ENCODE data around the gene TSHB. TPM values are rescaled to one million over a fixed set of nuclear protein-coding genes. Genes with fewer than 3 reads are reported as not detected.

The TSHB gene
- total and polyA plus RNA-seq, 7 experiments from 2014 or later, result not detected

DNA sequence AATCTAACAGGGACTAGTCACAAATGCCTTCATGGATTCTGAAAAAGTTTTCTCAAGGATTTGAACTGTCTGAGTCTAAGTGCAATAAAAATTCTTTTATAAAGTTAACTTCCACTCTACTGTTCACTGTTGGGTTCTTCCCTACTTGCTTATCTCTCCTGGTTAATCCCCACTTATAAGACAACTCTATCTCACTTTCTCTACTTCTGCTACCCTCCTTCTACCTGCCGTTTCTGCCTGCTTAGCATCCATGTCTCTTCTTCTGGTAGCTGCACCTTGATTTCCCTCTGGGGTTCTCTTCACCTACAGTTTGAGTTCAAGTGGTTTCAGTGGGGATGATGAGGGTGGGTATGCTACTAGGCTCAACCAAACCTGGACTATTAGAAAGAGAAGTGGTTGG is 6.0 kb downstream of the TSHB start:
- H3K36me3 Mint-ChIP-seq, result no peaks in the 10 kb centered on the region
- H3K27ac Mint-ChIP-seq, result no peak overlapping the region
- H3K9me3 Mint-ChIP-seq, result no peaks in the 10 kb centered on the region
- no peak overlapping the region for H3K4me3 Mint-ChIP-seq
- no peak overlapping the region for H3K4me3 ChIP-seq (ENCODE audit: low read length)
- no peaks in the 10 kb centered on the region for H3K9me3 ChIP-seq (ENCODE audit: control insufficient read depth in 2 of 3, low read length in 3 of 3)
- no peaks in the 10 kb centered on the region for H3K36me3 ChIP-seq (ENCODE audit: control insufficient read depth in 2 of 3, insufficient read depth in 3 of 3, low read length in 3 of 3)
- no peaks in the 10 kb centered on the region for H3K27me3 ChIP-seq (ENCODE audit: control insufficient read depth in 2 of 2, insufficient read depth in 2 of 2, low read length in 2 of 2)
- intact Hi-C loops (cut with micrococcal nuclease), result no loop called here
- no peaks in the 10 kb centered on the region for H3K4me1 Mint-ChIP-seq
- ChIA-PET CTCF (no interaction called here), POLR2A (no interaction called here)
- no peak for ATAC-seq
- peaks cover 0 to 16% (median 0%) of the 10 kb centered on the region in 5 donors for H3K27me3 Mint-ChIP-seq
- no peak overlapping the region for H3K27ac ChIP-seq (ENCODE audit: low read depth, low read length)
- no peak for DNase-seq
- H3K4me1 ChIP-seq (ENCODE audit: control insufficient read depth in 2 of 2, insufficient read depth in 2 of 2, low read length in 2 of 2), result no peaks in the 10 kb centered on the region

DNA sequence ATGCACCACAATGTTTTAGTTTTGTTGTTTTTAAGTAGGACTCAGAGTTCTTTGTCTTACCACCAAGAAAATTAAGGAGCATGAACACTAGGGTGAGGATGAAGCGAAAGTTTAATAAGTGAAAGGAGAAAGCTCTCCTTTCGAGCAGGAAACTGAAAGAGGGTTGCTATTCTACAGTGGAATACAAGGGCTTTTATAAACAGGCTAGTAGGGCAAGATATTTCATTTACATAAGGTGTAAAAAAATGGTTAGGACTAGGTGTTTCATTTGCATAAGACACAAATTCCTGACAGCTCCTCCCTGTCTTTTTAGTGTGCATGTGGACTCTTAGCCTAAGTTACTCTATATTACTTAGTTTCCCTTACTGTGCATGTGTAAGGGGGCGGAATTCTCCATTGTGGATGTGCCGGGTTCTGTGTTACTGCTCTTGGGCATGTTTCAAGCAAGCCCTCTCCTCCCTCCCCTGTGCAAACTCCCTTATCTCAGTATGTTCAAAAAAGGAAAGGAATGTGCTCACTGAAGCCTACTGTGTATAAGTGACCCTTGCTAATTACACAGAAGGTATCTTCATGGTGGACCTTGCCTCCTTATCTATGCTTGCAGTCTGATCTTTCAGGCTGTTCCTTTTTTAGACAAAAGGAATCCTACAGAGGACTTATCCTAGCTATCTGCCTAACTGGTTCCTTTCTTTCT is 7.3 kb downstream of the TSHB start:
- H3K4me1 Mint-ChIP-seq, result no peaks in the 10 kb centered on the region
- intact Hi-C loops (cut with micrococcal nuclease), result no loop called here
- no peak overlapping the region for H3K4me3 ChIP-seq (ENCODE audit: low read length)
- H3K9me3 Mint-ChIP-seq, result peaks cover 0 to 3% (median 0%) of the 10 kb centered on the region in 11 donors
- H3K36me3 Mint-ChIP-seq, result peaks cover 0 to under 1% (median 0%) of the 10 kb centered on the region in 5 donors
- no peak overlapping the region for H3K4me3 Mint-ChIP-seq
- H3K27me3 ChIP-seq (ENCODE audit: control insufficient read depth in 2 of 2, insufficient read depth in 2 of 2, low read length in 2 of 2), result no peaks in the 10 kb centered on the region
- no peak overlapping the region for H3K27ac ChIP-seq (ENCODE audit: low read depth, low read length)
- peaks cover 0 to 8% (median 0%) of the 10 kb centered on the region in 5 donors for H3K27me3 Mint-ChIP-seq
- DNase-seq, result no peak
- H3K9me3 ChIP-seq (ENCODE audit: control insufficient read depth in 2 of 3, low read length in 3 of 3), result no peaks in the 10 kb centered on the region
- POLR2A ChIA-PET, result no interaction called here
- CTCF ChIA-PET, result no interaction called here
- H3K4me1 ChIP-seq (ENCODE audit: control insufficient read depth in 2 of 2, insufficient read depth in 2 of 2, low read length in 2 of 2), result no peaks in the 10 kb centered on the region
- no peak overlapping the region for H3K27ac Mint-ChIP-seq
- H3K36me3 ChIP-seq (ENCODE audit: control insufficient read depth in 2 of 3, insufficient read depth in 3 of 3, low read length in 3 of 3), result no peaks in the 10 kb centered on the region
- no peak for ATAC-seq

DNA sequence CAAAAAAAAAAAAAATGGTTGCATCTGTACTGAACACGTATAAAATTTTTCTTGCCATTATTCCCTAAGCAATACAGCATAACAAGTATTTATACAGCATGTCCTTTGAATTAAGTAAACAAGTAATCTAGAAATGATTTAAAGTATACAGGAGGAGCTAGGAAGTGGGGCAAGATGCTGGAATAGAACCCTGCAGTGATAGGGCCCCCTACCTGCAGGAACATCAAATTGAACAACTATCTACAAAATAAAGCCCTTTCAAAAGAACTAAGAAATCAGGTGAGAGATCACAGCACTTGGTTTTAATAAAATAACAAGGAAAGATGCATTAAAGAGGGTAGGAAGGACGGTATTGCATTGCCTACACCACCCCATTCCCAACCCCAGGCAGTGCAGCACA is 10.9 kb downstream of the TSHB start:
- Histone ChIP-seq H3K27ac (ENCODE audit: low read depth, low read length) (no peak overlapping the region), H3K27me3 (ENCODE audit: control insufficient read depth in 2 of 2, insufficient read depth in 2 of 2, low read length in 2 of 2) (no peaks in the 10 kb centered on the region), H3K4me3 (ENCODE audit: low read length) (no peak overlapping the region), H3K9me3 (ENCODE audit: control insufficient read depth in 2 of 3, low read length in 3 of 3) (peaks cover 0 to 6% (median 0%) of the 10 kb centered on the region in 3 experiments), H3K4me1 (ENCODE audit: control insufficient read depth in 2 of 2, insufficient read depth in 2 of 2, low read length in 2 of 2) (no peaks in the 10 kb centered on the region), H3K36me3 (ENCODE audit: control insufficient read depth in 2 of 3, insufficient read depth in 3 of 3, low read length in 3 of 3) (no peaks in the 10 kb centered on the region)
- Mint-ChIP-seq H3K27me3 (peaks cover 0 to 9% (median 0%) of the 10 kb centered on the region in 5 donors), H3K4me1 (no peaks in the 10 kb centered on the region), H3K4me3 (no peak overlapping the region), H3K9me3 (peaks cover 0 to 13% (median 7%) of the 10 kb centered on the region in 11 donors), H3K27ac (no peak overlapping the region), H3K36me3 (peaks cover 0 to 15% (median 5%) of the 10 kb centered on the region in 5 donors)
- intact Hi-C loops (cut with micrococcal nuclease), result no loop called here
- DNase-seq (no peak), ATAC-seq (no peak)
- ChIA-PET CTCF (no interaction called here), POLR2A (no interaction called here)

DNA sequence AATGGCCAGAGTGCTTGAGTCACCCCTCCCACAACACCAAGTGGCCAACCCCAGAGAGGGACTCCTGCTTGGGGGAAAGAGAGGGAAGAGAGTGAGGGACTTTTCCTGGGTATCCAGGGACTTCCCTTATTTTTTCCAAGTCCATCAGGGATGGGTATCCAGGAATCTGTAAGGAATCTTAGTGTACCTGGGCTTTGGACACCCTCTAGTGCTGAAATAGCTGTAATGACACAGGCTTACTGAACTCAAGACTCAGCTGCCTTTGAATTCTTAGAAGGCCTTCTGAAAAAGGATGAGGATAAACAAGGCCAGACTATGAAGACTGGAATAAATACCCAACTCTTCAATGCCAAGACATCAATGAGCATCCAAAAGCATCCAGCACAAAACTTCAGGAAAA is 12.0 kb downstream of the TSHB start:
- CTCF ChIA-PET, result no interaction called here

GRCh38 chr1:115046751-115047150 is 17.1 kb downstream of the TSHB start:
- H3K27me3 Mint-ChIP-seq, result peaks cover 0 to 14% (median 0%) of the 10 kb centered on the region in 5 donors
- CTCF ChIA-PET, result no interaction called here
- H3K4me3 ChIP-seq (ENCODE audit: low read length), result no peak overlapping the region

More for the DNA sequence above, 12.0 kb downstream of the TSHB start:
- no peak for ATAC-seq
- H3K4me3 Mint-ChIP-seq, result no peak overlapping the region
- peaks cover 0 to 13% (median 7%) of the 10 kb centered on the region in 11 donors for H3K9me3 Mint-ChIP-seq
- peaks cover 0 to 15% (median 5%) of the 10 kb centered on the region in 5 donors for H3K36me3 Mint-ChIP-seq
- intact Hi-C loops (cut with micrococcal nuclease), result no loop called here
- H3K27me3 Mint-ChIP-seq, result peaks cover 0 to 8% (median 0%) of the 10 kb centered on the region in 5 donors
- Histone ChIP-seq H3K27me3 (ENCODE audit: control insufficient read depth in 2 of 2, insufficient read depth in 2 of 2, low read length in 2 of 2) (no peaks in the 10 kb centered on the region), H3K27ac (ENCODE audit: low read depth, low read length) (no peak overlapping the region), H3K4me3 (ENCODE audit: low read length) (no peak overlapping the region), H3K4me1 (ENCODE audit: control insufficient read depth in 2 of 2, insufficient read depth in 2 of 2, low read length in 2 of 2) (no peaks in the 10 kb centered on the region), H3K9me3 (ENCODE audit: control insufficient read depth in 2 of 3, low read length in 3 of 3) (peaks cover 0 to 6% (median 0%) of the 10 kb centered on the region in 3 experiments), H3K36me3 (ENCODE audit: control insufficient read depth in 2 of 3, insufficient read depth in 3 of 3, low read length in 3 of 3) (no peaks in the 10 kb centered on the region)
- POLR2A ChIA-PET, result no interaction called here
- peaks cover 0 to 4% (median 0%) of the 10 kb centered on the region in 7 donors for H3K4me1 Mint-ChIP-seq
- no peak for DNase-seq
- H3K27ac Mint-ChIP-seq, result no peak overlapping the region

GRCh38 chr1:115051850-115052249 is 22.2 kb downstream of the TSHB start:
- no peaks in the 10 kb centered on the region for H3K27me3 ChIP-seq (ENCODE audit: control insufficient read depth in 2 of 2, insufficient read depth in 2 of 2, low read length in 2 of 2)
- H3K4me1 ChIP-seq (ENCODE audit: control insufficient read depth in 2 of 2, insufficient read depth in 2 of 2, low read length in 2 of 2), result no peaks in the 10 kb centered on the region
- Mint-ChIP-seq H3K4me3 (no peak overlapping the region), H3K27me3 (peaks cover 0 to 12% (median 0%) of the 10 kb centered on the region in 5 donors), H3K36me3 (no peaks in the 10 kb centered on the region), H3K4me1 (peaks cover 0 to 5% (median 4%) of the 10 kb centered on the region in 7 donors), H3K9me3 (no peaks in the 10 kb centered on the region), H3K27ac (no peak overlapping the region)
- no peaks in the 10 kb centered on the region for H3K36me3 ChIP-seq (ENCODE audit: control insufficient read depth in 2 of 3, insufficient read depth in 3 of 3, low read length in 3 of 3)
- ChIA-PET POLR2A (no interaction called here), CTCF (interaction anchor here (0.8 to 2.5 kb wide), 6 partner anchors 13 to 705 kb away, joined by 3 to 11 read pairs (median 5); no protein-coding TSS in a partner anchor)
- no peak overlapping the region for H3K27ac ChIP-seq (ENCODE audit: low read depth, low read length)
- no peak overlapping the region for H3K4me3 ChIP-seq (ENCODE audit: low read length)
- no peaks in the 10 kb centered on the region for H3K9me3 ChIP-seq (ENCODE audit: control insufficient read depth in 2 of 3, low read length in 3 of 3)
- intact Hi-C loops (cut with micrococcal nuclease), result loop anchor here (1.0 to 2.0 kb wide), 5 partner anchors 60 to 706 kb away; no protein-coding TSS in a partner anchor
- DNase-seq (no peak), ATAC-seq (peak; percentile 24)

More at GRCh38 chr1:115046751-115047150, 17.1 kb downstream of the TSHB start:
- POLR2A ChIA-PET, result no interaction called here
- Histone ChIP-seq H3K36me3 (ENCODE audit: control insufficient read depth in 2 of 3, insufficient read depth in 3 of 3, low read length in 3 of 3) (no peaks in the 10 kb centered on the region), H3K4me1 (ENCODE audit: control insufficient read depth in 2 of 2, insufficient read depth in 2 of 2, low read length in 2 of 2) (no peaks in the 10 kb centered on the region), H3K27ac (ENCODE audit: low read depth, low read length) (no peak overlapping the region), H3K27me3 (ENCODE audit: control insufficient read depth in 2 of 2, insufficient read depth in 2 of 2, low read length in 2 of 2) (no peaks in the 10 kb centered on the region), H3K9me3 (ENCODE audit: control insufficient read depth in 2 of 3, low read length in 3 of 3) (peaks cover 0 to 6% (median 0%) of the 10 kb centered on the region in 3 experiments)
- peaks cover 0 to 12% (median 7%) of the 10 kb centered on the region in 11 donors for H3K9me3 Mint-ChIP-seq
- H3K4me3 Mint-ChIP-seq, result no peak overlapping the region
- no peak for DNase-seq
- H3K27ac Mint-ChIP-seq, result no peak overlapping the region
- H3K4me1 Mint-ChIP-seq, result peaks cover 0 to 10% (median 0%) of the 10 kb centered on the region in 7 donors
- peaks cover 0 to 15% (median 5%) of the 10 kb centered on the region in 5 donors for H3K36me3 Mint-ChIP-seq
- intact Hi-C loops (cut with micrococcal nuclease), result no loop called here
- ATAC-seq, result no peak
